ENCODE measurements around the gene OR51G2. TPM values are rescaled to one million over a fixed set of nuclear protein-coding genes. Genes with fewer than 3 reads are reported as not detected.

OR51G2 gene
- polyA plus RNA-seq, 1 of the 3 experiments (the other 2 are of a cell fraction): not detected

GRCh38 chr11:4947505-4947904 is 28.4 kb upstream of the OR51G2 start, which contains the start of gene OR51A4:
OR51A4 (minus strand) TSS chr11:4947605; CDS start chr11:4947100, 505 bp downstream.
- no peak within 1 kb of the TSS for H3K4me2 ChIP-seq
- ChIA-PET POLR2A (no interaction called here), CTCF (no interaction called here)
- TF ChIP-seq MEF2A (IDR thresholded peaks at IDR 0.05; ENCODE audit: borderline replicate concordance, low read depth) (no peak), FOXM1 (IDR thresholded peaks at IDR 0.05; ENCODE audit: low read depth) (no peak), SIN3A (IDR thresholded peaks at IDR 0.05; ENCODE audit: borderline replicate concordance, low read depth, low read length) (no peak), TCF12 (IDR thresholded peaks at IDR 0.05) (no peak), NRF1 (IDR thresholded peaks at IDR 0.05; ENCODE audit: low read depth, low read length) (no peak), RCOR1 (IDR thresholded peaks at IDR 0.05; ENCODE audit: low read length) (no peak), SMC3 (IDR thresholded peaks at IDR 0.05; ENCODE audit: low read depth, low read length) (no peak)
- TF ChIP-seq, protein P1, sequence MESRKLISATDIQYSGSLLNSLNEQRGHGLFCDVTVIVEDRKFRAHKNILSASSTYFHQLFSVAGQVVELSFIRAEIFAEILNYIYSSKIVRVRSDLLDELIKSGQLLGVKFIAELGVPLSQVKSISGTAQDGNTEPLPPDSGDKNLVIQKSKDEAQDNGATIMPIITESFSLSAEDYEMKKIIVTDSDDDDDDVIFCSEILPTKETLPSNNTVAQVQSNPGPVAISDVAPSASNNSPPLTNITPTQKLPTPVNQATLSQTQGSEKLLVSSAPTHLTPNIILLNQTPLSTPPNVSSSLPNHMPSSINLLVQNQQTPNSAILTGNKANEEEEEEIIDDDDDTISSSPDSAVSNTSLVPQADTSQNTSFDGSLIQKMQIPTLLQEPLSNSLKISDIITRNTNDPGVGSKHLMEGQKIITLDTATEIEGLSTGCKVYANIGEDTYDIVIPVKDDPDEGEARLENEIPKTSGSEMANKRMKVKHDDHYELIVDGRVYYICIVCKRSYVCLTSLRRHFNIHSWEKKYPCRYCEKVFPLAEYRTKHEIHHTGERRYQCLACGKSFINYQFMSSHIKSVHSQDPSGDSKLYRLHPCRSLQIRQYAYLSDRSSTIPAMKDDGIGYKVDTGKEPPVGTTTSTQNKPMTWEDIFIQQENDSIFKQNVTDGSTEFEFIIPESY (IDR thresholded peaks at IDR 0.05; ENCODE audit: borderline replicate concordance, low read depth): no peak
- TF ChIP-seq, protein P2, sequence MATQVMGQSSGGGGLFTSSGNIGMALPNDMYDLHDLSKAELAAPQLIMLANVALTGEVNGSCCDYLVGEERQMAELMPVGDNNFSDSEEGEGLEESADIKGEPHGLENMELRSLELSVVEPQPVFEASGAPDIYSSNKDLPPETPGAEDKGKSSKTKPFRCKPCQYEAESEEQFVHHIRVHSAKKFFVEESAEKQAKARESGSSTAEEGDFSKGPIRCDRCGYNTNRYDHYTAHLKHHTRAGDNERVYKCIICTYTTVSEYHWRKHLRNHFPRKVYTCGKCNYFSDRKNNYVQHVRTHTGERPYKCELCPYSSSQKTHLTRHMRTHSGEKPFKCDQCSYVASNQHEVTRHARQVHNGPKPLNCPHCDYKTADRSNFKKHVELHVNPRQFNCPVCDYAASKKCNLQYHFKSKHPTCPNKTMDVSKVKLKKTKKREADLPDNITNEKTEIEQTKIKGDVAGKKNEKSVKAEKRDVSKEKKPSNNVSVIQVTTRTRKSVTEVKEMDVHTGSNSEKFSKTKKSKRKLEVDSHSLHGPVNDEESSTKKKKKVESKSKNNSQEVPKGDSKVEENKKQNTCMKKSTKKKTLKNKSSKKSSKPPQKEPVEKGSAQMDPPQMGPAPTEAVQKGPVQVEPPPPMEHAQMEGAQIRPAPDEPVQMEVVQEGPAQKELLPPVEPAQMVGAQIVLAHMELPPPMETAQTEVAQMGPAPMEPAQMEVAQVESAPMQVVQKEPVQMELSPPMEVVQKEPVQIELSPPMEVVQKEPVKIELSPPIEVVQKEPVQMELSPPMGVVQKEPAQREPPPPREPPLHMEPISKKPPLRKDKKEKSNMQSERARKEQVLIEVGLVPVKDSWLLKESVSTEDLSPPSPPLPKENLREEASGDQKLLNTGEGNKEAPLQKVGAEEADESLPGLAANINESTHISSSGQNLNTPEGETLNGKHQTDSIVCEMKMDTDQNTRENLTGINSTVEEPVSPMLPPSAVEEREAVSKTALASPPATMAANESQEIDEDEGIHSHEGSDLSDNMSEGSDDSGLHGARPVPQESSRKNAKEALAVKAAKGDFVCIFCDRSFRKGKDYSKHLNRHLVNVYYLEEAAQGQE (IDR thresholded peaks at IDR 0.05; ENCODE audit: low read depth, low read length): no peak
- no peak for DNase-seq
- H3K27ac ChIP-seq (ENCODE audit: low read depth in 2 of 2, low read length in 1 of 2): no peak within 1 kb of the TSS
- no peaks in the 10 kb centered on the region for H3K4me1 ChIP-seq (ENCODE audit: control insufficient read depth in 1 of 2, insufficient read depth in 2 of 2, low read depth in 1 of 2, low read length in 1 of 2)
- H3K9me2 ChIP-seq: no peaks in the 10 kb centered on the region
- H3F3A ChIP-seq (replicated peaks; ENCODE audit: insufficient read depth): no peaks in the 10 kb centered on the region
- no peak within 1 kb of the TSS for H3K9ac ChIP-seq
- H3K36me3 ChIP-seq (replicated peaks in 1 of 2; ENCODE audit: control insufficient read depth in 1 of 2, insufficient read depth in 2 of 2, low read length in 1 of 2): no peaks in the 10 kb centered on the region
- no peaks in the 10 kb centered on the region for H3K79me2 ChIP-seq (ENCODE audit: insufficient read depth)
- H3K9me3 ChIP-seq: no peaks in the 10 kb centered on the region
- no peak within 1 kb of the TSS for H2AFZ ChIP-seq (ENCODE audit: low read depth)
- H4K20me1 ChIP-seq (ENCODE audit: insufficient read depth): no peaks in the 10 kb centered on the region
- no peaks in the 10 kb centered on the region for H3K27me3 ChIP-seq (ENCODE audit: insufficient read depth)
- H3K4me3 ChIP-seq (ENCODE audit: low read depth in 2 of 2, low read length in 1 of 2): no peak within 1 kb of the TSS

DNA sequence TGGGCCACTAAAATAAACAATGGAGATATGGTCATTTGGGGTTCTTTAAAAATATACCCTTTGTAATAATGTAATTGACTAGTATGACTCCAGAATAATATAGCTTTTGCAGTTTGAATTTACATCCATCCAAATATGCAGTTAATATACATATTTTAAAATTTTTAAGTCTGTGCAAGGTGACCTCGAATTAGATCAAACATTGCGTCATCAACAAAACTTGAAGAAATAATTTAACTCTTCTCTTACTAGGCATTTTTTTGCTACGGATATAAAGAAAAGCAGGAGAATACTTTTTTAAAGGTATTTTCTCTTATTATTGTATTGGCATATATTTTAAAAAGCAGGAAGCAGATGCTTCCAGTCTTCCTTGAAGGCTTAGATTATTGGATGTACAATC is 17.6 kb upstream of the OR51G2 start:
- Histone ChIP-seq H2AFZ (ENCODE audit: low read depth) (no peak overlapping the region), H4K20me1 (ENCODE audit: insufficient read depth) (no peaks in the 10 kb centered on the region), H3K27ac (ENCODE audit: low read depth in 2 of 2, low read length in 1 of 2) (no peak overlapping the region), H3K27me3 (ENCODE audit: insufficient read depth) (no peaks in the 10 kb centered on the region), H3K79me2 (ENCODE audit: insufficient read depth) (no peaks in the 10 kb centered on the region), H3K9me3 (no peaks in the 10 kb centered on the region), H3K9me2 (no peaks in the 10 kb centered on the region), H3F3A (replicated peaks; ENCODE audit: insufficient read depth) (no peaks in the 10 kb centered on the region), H3K4me2 (no peak overlapping the region), H3K36me3 (replicated peaks in 1 of 2; ENCODE audit: control insufficient read depth in 1 of 2, insufficient read depth in 2 of 2, low read length in 1 of 2) (no peaks in the 10 kb centered on the region), H3K4me3 (ENCODE audit: low read depth in 2 of 2, low read length in 1 of 2) (no peak overlapping the region), H3K9ac (no peak overlapping the region), H3K4me1 (ENCODE audit: control insufficient read depth in 1 of 2, insufficient read depth in 2 of 2, low read depth in 1 of 2, low read length in 1 of 2) (no peaks in the 10 kb centered on the region)
- DNase-seq: no peak
- 3% methylated on average over 3 of the region's 3 CpGs for WGBS (ENCODE audit: low lambda C conversion rate)
- POLR2A ChIA-PET: no interaction called here
- CTCF ChIA-PET: no interaction called here
- no peak for TF ChIP-seq FOXJ3 (CRISPR knock-in tag; IDR thresholded peaks at IDR 0.05)
- no peak for TF ChIP-seq NRF1 (IDR thresholded peaks at IDR 0.05; ENCODE audit: low read depth, low read length)
- no peak for TF ChIP-seq NFIC (IDR thresholded peaks at IDR 0.05; ENCODE audit: borderline replicate concordance)
- TF ChIP-seq FOXM1 (IDR thresholded peaks at IDR 0.05; ENCODE audit: low read depth): no peak
- TF ChIP-seq FOSL2 (IDR thresholded peaks at IDR 0.05; ENCODE audit: borderline replicate concordance, low read depth): no peak
- TF ChIP-seq YY1 (IDR thresholded peaks at IDR 0.05; ENCODE audit: low read depth): no peak
- no peak for TF ChIP-seq ELF1 (IDR thresholded peaks at IDR 0.05)
- no peak for TF ChIP-seq GABPA (IDR thresholded peaks at IDR 0.05; ENCODE audit: low read depth)
- no peak for TF ChIP-seq PBX3 (IDR thresholded peaks at IDR 0.05)

Measured in SK-N-SH (cell line).